CD4-positive, alpha-beta T cell (primary cell): ENCODE measurements around the gene COX5B. TPM values are rescaled to one million over a fixed set of nuclear protein-coding genes. Genes with fewer than 3 reads are reported as not detected.
"Not testable (repeated sequence)": the region's sequence is repeated elsewhere in the genome, so short reads cannot be mapped to it uniquely, and the experiment has no call there.

Experiments used
- ATAC-seq: fragments of 200-7000 bp; cut with Tn5 transposase; one replicate; pipeline ENCODE4 v1.10.0; 2022; ENCODE audit warnings: mild to moderate bottlenecking; ENCODE audit not compliant: poor library complexity
- CTCF ChIA-PET: fragments of 350-600 bp; sonication (Branson Sonifier 250); formaldehyde crosslinking; loops from one replicate; lab custom pipeline; 2021; ENCODE audit warnings: antibody characterized with exemption, inconsistent platforms; lab: Charles Lee
- POLR2A ChIA-PET: fragments of 350-600 bp; sonication (Branson Sonifier 250); formaldehyde crosslinking; loops from one replicate; lab custom pipeline; 2021; ENCODE audit warnings: antibody characterized with exemption, inconsistent platforms; lab: Charles Lee
- DNase-seq, 14 experiments: peaks; one replicate each; pipeline ENCODE4 v3.0.0-alpha.2; 2013 to 2020; ENCODE audit warnings: mixed read lengths in 2 of 14
- H3K27ac ChIP-seq, 2 donors: one replicate each; pipeline versions ENCODE4 v1.5.1 to v1.7.0; 2013; ENCODE audit warnings: low read length in 2 of 2, low read depth in 1 of 2, mild to moderate bottlenecking in 1 of 2
- H3K27me3 ChIP-seq, 2 experiments: 1 replicate in 1 of 2; 2 replicates in 1 of 2; pipeline versions ENCODE4 v1.6.1 to v1.7.0; 2013; ENCODE audit warnings: low read length in 2 of 2, control low read depth in 1 of 2, mild to moderate bottlenecking in 1 of 2, moderate library complexity in 1 of 2; ENCODE audit not compliant: insufficient read depth in 2 of 2, control insufficient read depth in 1 of 2
- H3K36me3 ChIP-seq: one replicate; pipeline ENCODE4 v1.6.1; 2013; ENCODE audit warnings: low read length, control low read depth; ENCODE audit not compliant: insufficient read depth
- H3K4me1 ChIP-seq: one replicate; pipeline ENCODE4 v1.6.1; 2013; ENCODE audit warnings: low read length, control low read depth; ENCODE audit not compliant: insufficient read depth
- H3K4me3 ChIP-seq: one replicate; pipeline ENCODE4 v1.5.1; 2013; ENCODE audit warnings: mild to moderate bottlenecking, low read length, moderate library complexity
- H3K9me3 ChIP-seq, 2 experiments: 1 replicate in 1 of 2; 2 replicates in 1 of 2; pipeline versions ENCODE4 v1.6.1 to v1.7.0; 2013; ENCODE audit warnings: low read length in 2 of 2, mild to moderate bottlenecking in 2 of 2, control low read depth in 1 of 2, moderate library complexity in 1 of 2; ENCODE audit not compliant: control insufficient read depth in 1 of 2, insufficient read depth in 1 of 2
- H3K27ac Mint-ChIP-seq: one replicate; pipeline ENCODE4 v1.8.0; 2020; ENCODE audit warnings: mixed read lengths
- H3K27me3 Mint-ChIP-seq: one replicate; pipeline ENCODE4 v1.8.0; 2021; ENCODE audit warnings: mixed read lengths
- H3K36me3 Mint-ChIP-seq: one replicate; pipeline ENCODE4 v1.8.0; 2021; ENCODE audit warnings: low read depth, mixed read lengths
- H3K4me1 Mint-ChIP-seq: one replicate; pipeline ENCODE4 v1.8.0; 2021; ENCODE audit warnings: low read depth, mixed read lengths
- H3K4me3 Mint-ChIP-seq: one replicate; pipeline ENCODE4 v1.8.0; 2020; ENCODE audit warnings: mild to moderate bottlenecking, mixed read lengths
- H3K9me3 Mint-ChIP-seq: one replicate; pipeline ENCODE4 v1.8.0; 2020; ENCODE audit warnings: mixed read lengths
- CTCF ChIP-seq: fragments of 200-600 bp; IDR thresholded peaks from one replicate; pipeline ENCODE4 v1.8.0; 2022; ENCODE audit warnings: antibody characterized with exemption, mild to moderate bottlenecking
- intact Hi-C, 2 experiments: fragments of 100-400 bp; cut with DNase I in 1 of 2; cut with micrococcal nuclease in 1 of 2; formaldehyde crosslinking; loops; one replicate each; pipeline versions ENCODE4 v1.15.1 to v1.9.0; 2023 to 2025; cut with DNase I, micrococcal nuclease
- total RNA-seq, 174 experiments: library from RNA in 2 of 174; stranded (reverse) in 2 of 174; gene quantifications; one replicate each; pipeline ENCODE4 v1.2.3 and lab custom pipeline; 2021 to 2026

Gene COX5B
- total RNA-seq, 2 experiments from 2014 or later = 112 to 121 TPM

GRCh38 chr2:97670471-97670870 is 24.6 kb downstream of the COX5B start:
- ATAC-seq (no peak), DNase-seq (no peak)
- Mint-ChIP-seq H3K27ac (no peak overlapping the region), H3K9me3 (no peaks in the 10 kb centered on the region), H3K4me1 (no peaks in the 10 kb centered on the region), H3K4me3 (no peak overlapping the region), H3K27me3 (no peaks in the 10 kb centered on the region), H3K36me3 (no peaks in the 10 kb centered on the region)
- no peaks in the 10 kb centered on the region for H3K9me3 ChIP-seq
- H3K36me3 ChIP-seq = no peaks in the 10 kb centered on the region
- no peak for TF ChIP-seq CTCF
- no peak overlapping the region for H3K4me3 ChIP-seq
- H3K27me3 ChIP-seq = no peaks in the 10 kb centered on the region
- intact Hi-C loops = no loop called here
- CTCF ChIA-PET = interaction anchor here (1.0 to 1.4 kb wide), 2 partner anchors 27 to 80 kb away, joined by 3 to 5 read pairs; no protein-coding TSS in a partner anchor
- no peaks in the 10 kb centered on the region for H3K4me1 ChIP-seq
- POLR2A ChIA-PET = interaction anchor here (1.1 kb wide), 1 partner anchor 25 kb away, joined by 3 read pairs; the partner anchor contains the start of gene COX5B
- H3K27ac ChIP-seq = no peak overlapping the region

- POLR2A ChIA-PET = no interaction called here
- intact Hi-C loops = no loop called here
- no peak overlapping the region for H3K4me3 ChIP-seq
- no peak overlapping the region for H3K27ac Mint-ChIP-seq
- no peaks in the 10 kb centered on the region for H3K27me3 ChIP-seq
- ATAC-seq (no peak), DNase-seq (no peak)
- no peaks in the 10 kb centered on the region for H3K4me1 Mint-ChIP-seq
- no peak for TF ChIP-seq CTCF
- no peak overlapping the region for H3K27ac ChIP-seq
- CTCF ChIA-PET = no interaction called here
- no peaks in the 10 kb centered on the region for H3K9me3 Mint-ChIP-seq
- no peaks in the 10 kb centered on the region for H3K36me3 ChIP-seq
- H3K36me3 Mint-ChIP-seq = no peaks in the 10 kb centered on the region
- H3K27me3 Mint-ChIP-seq = no peaks in the 10 kb centered on the region
- no peak overlapping the region for H3K4me3 Mint-ChIP-seq
- H3K4me1 ChIP-seq = no peaks in the 10 kb centered on the region
- H3K9me3 ChIP-seq = no peaks in the 10 kb centered on the region
Measured at GRCh38 chr2:97671526-97671925, 25.7 kb downstream of the COX5B start.

- ATAC-seq, intact Hi-C loops, H3K9me3 Mint-ChIP-seq, H3K36me3 ChIP-seq, H3K4me3 ChIP-seq, POLR2A ChIA-PET, H3K27ac Mint-ChIP-seq, H3K27ac ChIP-seq, H3K9me3 ChIP-seq, H3K4me1 Mint-ChIP-seq, H3K4me1 ChIP-seq, H3K27me3 ChIP-seq, H3K36me3 Mint-ChIP-seq, DNase-seq, H3K4me3 Mint-ChIP-seq, H3K27me3 Mint-ChIP-seq: not testable (repeated sequence)
- CTCF ChIA-PET = interaction anchor here (1.6 kb wide), 1 partner anchor 8 kb away, joined by 3 read pairs; no protein-coding TSS in a partner anchor
Measured at GRCh38 chr2:97672606-97673140, 26.8 kb downstream of the COX5B start.
